ENCODE measurements around the gene RPS23. TPM values are rescaled to one million over a fixed set of nuclear protein-coding genes. Genes with fewer than 3 reads are reported as not detected.
A peak's percentile ranks its signal among the peaks of the same experiment; 100 is the strongest.
"Not testable (repeated sequence)": the region's sequence is repeated elsewhere in the genome, so short reads cannot be mapped to it uniquely, and the experiment has no call there.

RPS23 gene
- total and polyA plus RNA-seq, 4 donors: 1,189 to 3,271 (median 1,978) TPM

DNA sequence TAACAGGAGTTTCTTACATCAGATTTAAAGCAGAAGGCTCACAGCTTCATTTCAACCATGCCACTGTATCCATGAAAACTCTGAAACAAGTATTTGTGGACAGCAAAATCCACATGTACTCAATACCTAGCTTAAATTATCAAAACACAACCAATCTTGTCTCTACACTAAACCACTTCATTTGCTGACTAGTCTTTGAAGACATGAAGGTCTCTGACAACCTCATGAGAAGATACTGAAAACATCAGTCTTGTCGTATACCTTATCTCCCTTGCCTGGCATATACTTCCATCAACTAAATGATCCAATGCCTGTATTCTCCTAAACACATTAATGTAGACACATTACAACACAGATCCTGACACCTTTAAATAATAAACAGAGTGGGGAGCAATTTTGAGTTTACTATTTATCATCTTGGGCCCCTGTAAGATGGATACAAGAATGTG, 2.9 kb downstream of the RPS23 start:
- ATAC-seq (ENCODE audit: insufficient read depth, low FRiP score) (no peak), DNase-seq (no peak)
- TF ChIP-seq, protein P1, sequence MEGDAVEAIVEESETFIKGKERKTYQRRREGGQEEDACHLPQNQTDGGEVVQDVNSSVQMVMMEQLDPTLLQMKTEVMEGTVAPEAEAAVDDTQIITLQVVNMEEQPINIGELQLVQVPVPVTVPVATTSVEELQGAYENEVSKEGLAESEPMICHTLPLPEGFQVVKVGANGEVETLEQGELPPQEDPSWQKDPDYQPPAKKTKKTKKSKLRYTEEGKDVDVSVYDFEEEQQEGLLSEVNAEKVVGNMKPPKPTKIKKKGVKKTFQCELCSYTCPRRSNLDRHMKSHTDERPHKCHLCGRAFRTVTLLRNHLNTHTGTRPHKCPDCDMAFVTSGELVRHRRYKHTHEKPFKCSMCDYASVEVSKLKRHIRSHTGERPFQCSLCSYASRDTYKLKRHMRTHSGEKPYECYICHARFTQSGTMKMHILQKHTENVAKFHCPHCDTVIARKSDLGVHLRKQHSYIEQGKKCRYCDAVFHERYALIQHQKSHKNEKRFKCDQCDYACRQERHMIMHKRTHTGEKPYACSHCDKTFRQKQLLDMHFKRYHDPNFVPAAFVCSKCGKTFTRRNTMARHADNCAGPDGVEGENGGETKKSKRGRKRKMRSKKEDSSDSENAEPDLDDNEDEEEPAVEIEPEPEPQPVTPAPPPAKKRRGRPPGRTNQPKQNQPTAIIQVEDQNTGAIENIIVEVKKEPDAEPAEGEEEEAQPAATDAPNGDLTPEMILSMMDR (IDR thresholded peaks at IDR 0.05; ENCODE audit: control extremely low read depth, extremely low read depth): no peak
- Histone ChIP-seq H3K9ac (ENCODE audit: insufficient read depth in 1 of 2, low read length in 2 of 2) (no peak overlapping the region), H3K9me3 (ENCODE audit: control insufficient read depth in 4 of 4, insufficient read depth in 3 of 4, low read length in 3 of 4) (no peaks in the 10 kb centered on the region), H3K27me3 (ENCODE audit: control insufficient read depth in 3 of 3, insufficient read depth in 3 of 3, low read length in 2 of 3) (no peaks in the 10 kb centered on the region), H3K36me3 (ENCODE audit: control insufficient read depth in 4 of 4, insufficient read depth in 4 of 4, low read length in 4 of 4) (peaks cover 12 to 27% (median 16%) of the 10 kb centered on the region in 4 donors), H3K27ac (ENCODE audit: low read depth in 1 of 2, low read length in 1 of 2) (no peak overlapping the region), H3K4me1 (ENCODE audit: control insufficient read depth in 5 of 5, insufficient read depth in 5 of 5, low read length in 5 of 5) (peaks cover 0 to 19% (median 3%) of the 10 kb centered on the region in 5 donors), H3K4me3 (no peak overlapping the region)
- 90 to 98% methylated on average over 1 of the region's 1 CpG for WGBS, 2 donors

DNA sequence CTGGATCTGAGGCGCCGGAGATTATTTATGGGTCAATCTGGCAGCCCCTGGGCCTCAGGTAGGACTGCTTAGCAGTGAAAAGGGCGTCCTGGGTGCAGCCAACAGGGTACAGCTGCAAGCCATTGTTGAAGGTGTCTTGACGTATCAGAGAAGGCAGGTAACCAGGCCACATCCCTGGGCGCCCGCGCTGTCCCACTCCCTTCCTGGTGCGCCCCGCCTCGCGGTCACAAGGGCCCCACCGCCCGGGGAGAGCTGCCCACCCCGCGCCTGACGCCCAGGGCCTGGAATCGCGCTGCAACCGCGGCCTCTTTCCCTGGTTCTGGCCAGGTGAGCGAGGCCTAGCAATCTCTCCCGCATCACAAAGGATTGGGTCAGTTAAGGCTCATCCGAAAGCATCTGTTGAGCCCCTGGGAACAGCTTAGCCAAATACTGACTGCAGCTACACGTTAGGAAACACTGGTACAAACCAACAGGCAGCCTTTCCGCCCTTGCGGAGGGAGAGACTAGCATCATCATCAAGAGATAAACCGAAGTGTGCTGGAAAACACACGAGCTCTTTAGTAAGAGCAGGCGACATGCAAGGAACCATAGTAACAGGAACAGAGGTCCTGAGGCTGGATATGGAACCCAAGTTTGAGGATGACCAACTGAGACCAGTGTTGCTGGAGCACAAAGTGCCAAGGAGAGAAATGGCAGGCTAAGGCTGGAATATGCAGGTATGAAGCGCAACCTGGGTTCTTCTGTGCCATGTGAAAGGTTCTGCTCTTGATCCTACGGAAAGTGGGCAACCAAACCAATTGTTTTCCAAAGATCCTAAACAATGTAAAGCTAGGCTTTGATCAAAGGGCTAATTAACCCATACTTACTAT, 3.6 kb downstream of the RPS23 start:
- H3K9ac ChIP-seq (ENCODE audit: insufficient read depth in 1 of 2, low read length in 2 of 2): no peak overlapping the region
- no peaks in the 10 kb centered on the region for H3K27me3 ChIP-seq (ENCODE audit: control insufficient read depth in 3 of 3, insufficient read depth in 3 of 3, low read length in 2 of 3)
- WGBS, 2 donors: 89 to 93% methylated on average over 31 of the region's 31 CpGs
- ATAC-seq (ENCODE audit: insufficient read depth, low FRiP score) (no peak), DNase-seq (no peak)
- H3K9me3 ChIP-seq (ENCODE audit: control insufficient read depth in 4 of 4, insufficient read depth in 3 of 4, low read length in 3 of 4): no peaks in the 10 kb centered on the region
- H3K36me3 ChIP-seq (ENCODE audit: control insufficient read depth in 4 of 4, insufficient read depth in 4 of 4, low read length in 4 of 4): peaks cover 13 to 27% (median 16%) of the 10 kb centered on the region in 4 donors
- H3K4me3 ChIP-seq: no peak overlapping the region
- H3K4me1 ChIP-seq (ENCODE audit: control insufficient read depth in 5 of 5, insufficient read depth in 5 of 5, low read length in 5 of 5): peaks cover 0 to 19% (median 3%) of the 10 kb centered on the region in 5 donors
- TF ChIP-seq, protein P1 (IDR thresholded peaks at IDR 0.05; ENCODE audit: control extremely low read depth, extremely low read depth): no peak
- no peak overlapping the region for H3K27ac ChIP-seq (ENCODE audit: low read depth in 1 of 2, low read length in 1 of 2)

DNA sequence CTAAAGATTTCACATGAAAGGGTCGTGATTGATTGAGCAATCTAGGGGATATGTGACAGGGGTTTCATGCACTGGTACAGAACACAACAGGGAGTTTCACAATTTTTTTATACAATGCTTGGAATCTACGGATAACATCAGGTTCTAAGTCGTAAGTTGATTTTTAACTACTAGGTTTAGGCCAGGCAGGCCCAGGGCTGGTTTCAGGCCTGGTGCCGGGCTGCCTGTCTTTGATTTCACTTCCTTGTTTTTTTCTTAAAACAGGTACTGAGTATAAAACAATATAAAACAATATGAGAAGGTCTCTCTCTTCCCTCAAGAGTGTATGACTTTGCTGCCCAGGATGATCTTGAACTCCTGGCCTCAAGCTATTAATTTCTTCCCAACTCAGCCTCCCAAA, 4.7 kb downstream of the RPS23 start:
- 62 to 74% methylated on average over 4 of the region's 4 CpGs for WGBS, 2 donors
- H3K4me1 ChIP-seq (ENCODE audit: control insufficient read depth in 5 of 5, insufficient read depth in 5 of 5, low read length in 5 of 5): peaks cover 0 to 13% (median 3%) of the 10 kb centered on the region in 5 donors
- ATAC-seq (ENCODE audit: insufficient read depth, low FRiP score); DNase-seq; H3K27me3 ChIP-seq (ENCODE audit: control insufficient read depth in 3 of 3, insufficient read depth in 3 of 3, low read length in 2 of 3); H3K9me3 ChIP-seq (ENCODE audit: control insufficient read depth in 4 of 4, insufficient read depth in 3 of 4, low read length in 3 of 4); H3K4me3 ChIP-seq; H3K9ac ChIP-seq (ENCODE audit: insufficient read depth in 1 of 2, low read length in 2 of 2); H3K27ac ChIP-seq (ENCODE audit: low read depth in 1 of 2, low read length in 1 of 2): not testable (repeated sequence)
- peaks cover 13 to 27% (median 17%) of the 10 kb centered on the region in 4 donors for H3K36me3 ChIP-seq (ENCODE audit: control insufficient read depth in 4 of 4, insufficient read depth in 4 of 4, low read length in 4 of 4)

DNA sequence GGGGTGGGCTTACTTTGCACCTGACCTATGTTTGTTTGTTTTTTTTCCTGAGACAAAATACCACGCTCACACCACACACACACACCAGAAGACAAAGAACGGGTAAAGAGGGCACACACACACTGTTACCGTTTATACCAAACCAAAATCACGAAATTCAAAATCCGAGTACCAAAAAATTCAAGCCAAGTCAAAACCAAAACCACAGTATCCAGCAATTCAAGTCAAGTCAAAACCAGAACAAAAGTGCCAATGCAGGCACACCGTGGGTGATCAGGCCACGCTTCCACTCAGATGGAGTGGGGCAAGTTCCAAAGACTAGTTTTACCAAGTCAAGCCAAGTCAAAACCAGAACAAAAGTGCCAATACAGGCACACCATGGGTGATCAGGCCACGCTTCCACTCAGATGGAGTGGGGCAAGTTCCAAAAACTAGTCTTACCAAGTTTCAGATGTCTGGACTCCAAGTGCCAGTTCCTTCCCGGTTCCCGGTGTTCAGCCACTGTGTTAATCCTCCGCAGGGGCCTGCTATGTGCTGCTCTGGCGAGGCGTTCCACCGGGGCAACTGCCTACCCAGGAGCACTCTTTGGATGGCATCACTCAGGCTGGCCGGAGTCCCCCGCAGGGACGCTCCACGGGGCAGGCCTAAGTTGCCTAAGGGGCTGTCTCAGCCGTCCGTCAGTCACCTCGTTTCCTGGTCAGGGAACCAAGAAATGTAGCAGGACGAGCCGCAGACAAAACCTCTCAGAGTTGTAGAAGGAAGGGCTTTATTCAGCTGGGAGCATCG, 5.4 kb downstream of the RPS23 start:
- not testable (repeated sequence) for ATAC-seq (ENCODE audit: insufficient read depth, low FRiP score); DNase-seq; H3K9ac ChIP-seq (ENCODE audit: insufficient read depth in 1 of 2, low read length in 2 of 2); H3K9me3 ChIP-seq (ENCODE audit: control insufficient read depth in 4 of 4, insufficient read depth in 3 of 4, low read length in 3 of 4); H3K27me3 ChIP-seq (ENCODE audit: control insufficient read depth in 3 of 3, insufficient read depth in 3 of 3, low read length in 2 of 3); H3K4me3 ChIP-seq; H3K27ac ChIP-seq (ENCODE audit: low read depth in 1 of 2, low read length in 1 of 2)
- H3K36me3 ChIP-seq (ENCODE audit: control insufficient read depth in 4 of 4, insufficient read depth in 4 of 4, low read length in 4 of 4): peaks cover 13 to 24% (median 19%) of the 10 kb centered on the region in 4 donors
- peaks cover 0 to 13% (median 3%) of the 10 kb centered on the region in 5 donors for H3K4me1 ChIP-seq (ENCODE audit: control insufficient read depth in 5 of 5, insufficient read depth in 5 of 5, low read length in 5 of 5)
- WGBS, 2 donors: 88 to 90% methylated on average over 24 of the region's 24 CpGs

DNA sequence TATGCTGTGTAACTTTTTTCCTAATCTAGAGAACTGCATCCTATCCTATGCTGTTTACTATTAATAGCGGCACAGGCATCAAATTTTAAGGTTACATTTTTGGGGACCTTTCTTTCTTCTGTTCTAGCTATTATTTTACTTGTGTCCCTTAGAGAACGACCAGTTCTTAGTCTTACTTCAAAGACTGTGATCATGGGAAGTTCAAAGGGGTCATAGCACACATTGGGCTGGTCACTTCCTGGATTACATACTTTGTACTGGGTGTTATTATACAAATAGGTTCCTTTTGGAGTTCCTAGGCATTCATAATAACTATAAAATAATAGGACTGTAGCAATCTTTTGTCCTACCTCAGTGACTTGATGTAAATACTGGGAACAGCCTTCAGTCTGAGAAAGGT, 8.8 kb downstream of the RPS23 start:
- not testable (repeated sequence) for H3K9ac ChIP-seq (ENCODE audit: insufficient read depth in 1 of 2, low read length in 2 of 2); H3K4me3 ChIP-seq; H3K27ac ChIP-seq (ENCODE audit: low read depth in 1 of 2, low read length in 1 of 2); H3K9me3 ChIP-seq (ENCODE audit: control insufficient read depth in 4 of 4, insufficient read depth in 3 of 4, low read length in 3 of 4); H3K36me3 ChIP-seq (ENCODE audit: control insufficient read depth in 4 of 4, insufficient read depth in 4 of 4, low read length in 4 of 4); ATAC-seq (ENCODE audit: insufficient read depth, low FRiP score); H3K27me3 ChIP-seq (ENCODE audit: control insufficient read depth in 3 of 3, insufficient read depth in 3 of 3, low read length in 2 of 3); H3K4me1 ChIP-seq (ENCODE audit: control insufficient read depth in 5 of 5, insufficient read depth in 5 of 5, low read length in 5 of 5)
- DNase-seq: peak in 1 of 3 donors; percentile 34
- WGBS, 2 donors: 67 to 76% methylated on average over 2 of the region's 2 CpGs

DNA sequence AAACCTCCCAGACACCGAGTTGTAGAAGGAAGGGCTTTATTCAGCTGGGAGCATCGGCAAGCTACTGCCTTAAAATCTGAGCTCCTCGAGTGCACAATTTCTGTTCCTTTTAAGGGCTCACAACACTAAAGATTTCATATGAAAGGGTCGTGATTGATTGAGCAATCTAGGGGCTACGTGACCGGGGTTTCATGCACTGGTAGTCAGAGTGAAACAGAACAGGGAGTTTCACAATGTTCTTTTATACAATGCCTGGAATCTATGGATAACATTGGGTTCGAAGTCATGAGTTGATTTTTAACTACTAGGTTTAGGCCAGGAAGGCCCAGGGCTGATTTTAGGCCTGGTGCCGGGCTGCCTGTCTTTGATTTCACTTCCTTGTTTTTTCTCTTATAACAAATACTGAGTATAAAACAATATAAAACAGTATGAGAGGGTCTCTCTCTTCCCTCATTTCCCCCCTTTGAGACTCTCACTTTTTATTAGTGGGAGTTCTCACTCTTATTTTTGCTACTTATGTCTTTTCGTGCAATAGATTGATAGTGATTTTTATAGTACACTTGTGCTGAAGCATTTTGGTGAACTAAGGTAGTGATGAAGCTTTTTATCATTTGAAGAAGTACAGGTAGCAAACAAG, 10.7 kb downstream of the RPS23 start:
- not testable (repeated sequence) for DNase-seq; H3K4me1 ChIP-seq (ENCODE audit: control insufficient read depth in 5 of 5, insufficient read depth in 5 of 5, low read length in 5 of 5); H3K4me3 ChIP-seq; H3K27me3 ChIP-seq (ENCODE audit: control insufficient read depth in 3 of 3, insufficient read depth in 3 of 3, low read length in 2 of 3); H3K9me3 ChIP-seq (ENCODE audit: control insufficient read depth in 4 of 4, insufficient read depth in 3 of 4, low read length in 3 of 4); H3K27ac ChIP-seq (ENCODE audit: low read depth in 1 of 2, low read length in 1 of 2); H3K36me3 ChIP-seq (ENCODE audit: control insufficient read depth in 4 of 4, insufficient read depth in 4 of 4, low read length in 4 of 4); H3K9ac ChIP-seq (ENCODE audit: insufficient read depth in 1 of 2, low read length in 2 of 2); ATAC-seq (ENCODE audit: insufficient read depth, low FRiP score)
- WGBS, 2 donors: 89 to 92% methylated on average over 9 of the region's 9 CpGs
